Left lung (tissue), 10 donors: ENCODE measurements around the gene PANX3. TPM values are rescaled to one million over a fixed set of nuclear protein-coding genes. Genes with fewer than 3 reads are reported as not detected.

Experiments used
- ATAC-seq: fragments of 200-7000 bp; cut with Tn5 transposase; one replicate; pipeline ENCODE4 v1.9.1; 2020; ENCODE audit warnings: moderate library complexity
- DNase-seq, 4 donors: peaks; one replicate each; pipeline ENCODE4 v3.0.0-alpha.2; 2013 to 2020
- H3K27ac ChIP-seq, 2 donors: fragments of 200-600 bp; sonication (generic) in 1 of 2; one replicate each; pipeline versions ENCODE4 v1.5.0 to v1.8.0; 2020 to 2021
- H3K27me3 ChIP-seq, 2 donors: fragments of 200-600 bp; sonication (generic) in 1 of 2; one replicate each; pipeline versions ENCODE4 v1.5.0 to v1.8.0; 2020 to 2021
- H3K36me3 ChIP-seq, 2 donors: fragments of 200-600 bp; sonication (generic) in 1 of 2; one replicate each; pipeline versions ENCODE4 v1.5.0 to v1.8.0; 2020 to 2021
- H3K4me1 ChIP-seq, 2 donors: fragments of 200-600 bp; one replicate each; pipeline ENCODE4 v1.8.0; 2021
- H3K4me3 ChIP-seq, 2 donors: fragments of 200-600 bp; sonication (generic) in 1 of 2; one replicate each; pipeline versions ENCODE4 v1.5.0 to v1.8.0; 2020 to 2021; ENCODE audit warnings: mild to moderate bottlenecking in 1 of 2
- H3K9me3 ChIP-seq, 2 donors: fragments of 200-600 bp; sonication (generic) in 1 of 2; one replicate each; pipeline versions ENCODE4 v1.5.0 to v1.8.0; 2020 to 2021
- CTCF ChIP-seq, 2 donors: fragments of 200-600 bp; sonication (generic) in 1 of 2; IDR thresholded peaks; one replicate each; pipeline versions ENCODE4 v1.5.0 to v1.8.0; 2021; ENCODE audit warnings: antibody characterized with exemption in 2 of 2
- intact Hi-C, 2 donors: fragments of 100-400 bp; cut with DNase I; formaldehyde crosslinking; loops; one replicate each; pipeline versions ENCODE4 v1.11.2 to v1.14.2; 2022
- polyA plus RNA-seq, 6 donors: library from polyadenylated mRNA; unstranded; fragments of 120-200 nt; gene quantifications; one replicate each; pipeline ENCODE4 v1.2.1, GENCODE V29; 2013; ENCODE audit not compliant: insufficient read length in 6 of 6
- total RNA-seq, 2 donors: library from RNA; stranded (reverse); fragmentation: NEBNext Ultra II Directional; extraction: Animal tissue kit (Norgen Biotek cat#: 25700); gene quantifications; one replicate each; pipeline ENCODE4 v1.2.1, GENCODE V29; 2021
- donor health status: DM: no; HTN: yes; CAD: no.
- donor health status: DM: no; HTN: no; CAD: no.

The PANX3 gene
- total and polyA plus RNA-seq, 8 donors, result not detected

GRCh38 chr11:124612567-124613246 is 1.5 kb downstream of the PANX3 start:
- intact Hi-C loops, result no loop called here
- H3K27me3 ChIP-seq, result peaks cover 0 to 12% of the 10 kb centered on the region in 2 donors
- no peaks in the 10 kb centered on the region for H3K4me1 ChIP-seq
- H3K9me3 ChIP-seq, result no peaks in the 10 kb centered on the region
- ATAC-seq (no peak), DNase-seq (no peak)
- no peak for TF ChIP-seq CTCF (IDR thresholded peaks at IDR 0.05)
- H3K27ac ChIP-seq, result no peak overlapping the region
- H3K4me3 ChIP-seq, result no peak overlapping the region
- H3K36me3 ChIP-seq, result no peaks in the 10 kb centered on the region

GRCh38 chr11:124618863-124619262 is 7.6 kb downstream of the PANX3 start:
- Histone ChIP-seq H3K36me3 (no peaks in the 10 kb centered on the region), H3K27me3 (peaks cover 0 to 12% of the 10 kb centered on the region in 2 donors), H3K4me3 (no peak overlapping the region), H3K27ac (no peak overlapping the region), H3K4me1 (peaks cover 4 to 11% of the 10 kb centered on the region in 2 donors), H3K9me3 (no peaks in the 10 kb centered on the region)
- intact Hi-C loops, result no loop called here
- TF ChIP-seq CTCF (IDR thresholded peaks at IDR 0.05), result no peak
- ATAC-seq (no peak), DNase-seq (no peak)

GRCh38 chr11:124622531-124623451 is 11.6 kb downstream of the PANX3 start, which contains the start of gene TBRG1:
TBRG1 (plus strand) TSS chr11:124622864; CDS start chr11:124623084, 220 bp downstream.
- Histone ChIP-seq H3K9me3 (no peaks in the 10 kb centered on the region), H3K27me3 (no peaks in the 10 kb centered on the region), H3K4me3 (peak within 1 kb of the TSS; percentile 67 to 83), H3K27ac (peak within 1 kb of the TSS; percentile 91 to 96), H3K4me1 (peaks cover 10 to 32% of the 10 kb centered on the region in 2 donors), H3K36me3 (peaks cover 0 to 27% of the 10 kb centered on the region in 2 donors)
- ATAC-seq (peak; percentile 99), DNase-seq (peak; percentile 91 to 96 (median 94))
- no peak for TF ChIP-seq CTCF (IDR thresholded peaks at IDR 0.05)
- intact Hi-C loops, result no loop called here

GRCh38 chr11:124623861-124624525 is 12.8 kb downstream of the PANX3 start:
- intact Hi-C loops, result no loop called here
- peaks cover 0 to 35% of the 10 kb centered on the region in 2 donors for H3K36me3 ChIP-seq
- H3K27me3 ChIP-seq, result no peaks in the 10 kb centered on the region
- no peak for TF ChIP-seq CTCF (IDR thresholded peaks at IDR 0.05)
- DNase-seq (no peak), ATAC-seq (no peak)
- no peaks in the 10 kb centered on the region for H3K9me3 ChIP-seq
- H3K27ac ChIP-seq, result peak overlapping the region in 1 of 2 donors; percentile 96
- peaks cover 10 to 32% of the 10 kb centered on the region in 2 donors for H3K4me1 ChIP-seq
- H3K4me3 ChIP-seq, result peak overlapping the region in 1 of 2 donors; percentile 83
